ENCODE data around the gene RGL1. TPM values are rescaled to one million over a fixed set of nuclear protein-coding genes. Genes with fewer than 3 reads are reported as not detected.

RGL1 gene
- total RNA-seq, 1 donor from 2014 or later: 23.1 TPM

- intact Hi-C loops (cut with DNase I): loop anchor here (10.0 kb wide), 1 partner anchor 439 kb away; the partner anchor contains the start of gene SMG7
- no peak for DNase-seq (ENCODE audit: low spot score in 2 of 2)
- Histone ChIP-seq H3K9me3 (no peaks in the 10 kb centered on the region), H3K4me3 (no peak overlapping the region), H3K27ac (no peak overlapping the region), H3K27me3 (no peaks in the 10 kb centered on the region), H3K4me1 (peaks cover 0 to 4% of the 10 kb centered on the region in 2 donors), H3K36me3 (peaks cover 4 to 43% of the 10 kb centered on the region in 2 donors)
- no peak for TF ChIP-seq CTCF (IDR thresholded peaks at IDR 0.05)
Observed at GRCh38 chr1:183913567-183913993, 108.7 kb downstream of the RGL1 start.

- no peaks in the 10 kb centered on the region for H3K27me3 ChIP-seq
- intact Hi-C loops (cut with DNase I): loop anchor here (10.0 kb wide), 1 partner anchor 439 kb away; the partner anchor contains the start of gene SMG7
- no peak for TF ChIP-seq CTCF (IDR thresholded peaks at IDR 0.05)
- H3K9me3 ChIP-seq: no peaks in the 10 kb centered on the region
- peaks cover 0 to 4% of the 10 kb centered on the region in 2 donors for H3K4me1 ChIP-seq
- peaks cover 4 to 36% of the 10 kb centered on the region in 2 donors for H3K36me3 ChIP-seq
- no peak overlapping the region for H3K4me3 ChIP-seq
- H3K27ac ChIP-seq: no peak overlapping the region
- DNase-seq (ENCODE audit: low spot score in 2 of 2): no peak
Observed at GRCh38 chr1:183914276-183914675, 109.4 kb downstream of the RGL1 start.

- H3K27me3 ChIP-seq: no peaks in the 10 kb centered on the region
- H3K27ac ChIP-seq: no peak overlapping the region
- no peak for TF ChIP-seq CTCF (IDR thresholded peaks at IDR 0.05)
- H3K4me3 ChIP-seq: no peak overlapping the region
- peaks cover 4 to 31% of the 10 kb centered on the region in 2 donors for H3K36me3 ChIP-seq
- no peak for DNase-seq (ENCODE audit: low spot score in 2 of 2)
- intact Hi-C loops (cut with DNase I): loop anchor here (1.0 to 10.0 kb wide), 2 partner anchors 260 to 440 kb away; partner anchors contain the start of gene SMG7
- no peaks in the 10 kb centered on the region for H3K9me3 ChIP-seq
- peaks cover 0 to 4% of the 10 kb centered on the region in 2 donors for H3K4me1 ChIP-seq
Observed at GRCh38 chr1:183914891-183915290, 110.0 kb downstream of the RGL1 start.

- no peaks in the 10 kb centered on the region for H3K9me3 ChIP-seq
- DNase-seq (ENCODE audit: low spot score in 2 of 2): peak; percentile 30 to 85
- intact Hi-C loops (cut with DNase I): loop anchor here (1.0 to 10.0 kb wide), 2 partner anchors 261 to 441 kb away; partner anchors contain the start of gene SMG7
- no peaks in the 10 kb centered on the region for H3K27me3 ChIP-seq
- peaks cover 4 to 23% of the 10 kb centered on the region in 2 donors for H3K36me3 ChIP-seq
- H3K4me3 ChIP-seq: peak overlapping the region in 1 of 2 donors; percentile 24
- peaks cover 0 to 4% of the 10 kb centered on the region in 2 donors for H3K4me1 ChIP-seq
- peak overlapping the region; percentile 30 to 35 for H3K27ac ChIP-seq
- TF ChIP-seq CTCF (IDR thresholded peaks at IDR 0.05): peak; percentile 82 to 90 (median 86)
Observed at GRCh38 chr1:183915625-183916510, 110.9 kb downstream of the RGL1 start.

GRCh38 chr1:183916574-183916973 is 111.7 kb downstream of the RGL1 start:
- Histone ChIP-seq H3K27me3 (no peaks in the 10 kb centered on the region), H3K27ac (no peak overlapping the region), H3K36me3 (peaks cover 4 to 23% of the 10 kb centered on the region in 2 donors), H3K9me3 (no peaks in the 10 kb centered on the region), H3K4me1 (peaks cover 0 to 4% of the 10 kb centered on the region in 2 donors), H3K4me3 (no peak overlapping the region)
- no peak for TF ChIP-seq CTCF (IDR thresholded peaks at IDR 0.05)
- intact Hi-C loops (cut with DNase I): loop anchor here (10.0 kb wide), 1 partner anchor 442 kb away; the partner anchor contains the start of gene SMG7
- no peak for DNase-seq (ENCODE audit: low spot score in 2 of 2)

Data from ascending aorta (tissue), 2 donors.